Erythroblast (primary cell): ENCODE measurements around the gene CTNNA3.

Source experiments
- GATA1 ChIP-seq: IDR thresholded peaks from 2 replicates; pipeline ENCODE4 v1.6.1; 2011; ENCODE audit warnings: low read depth, mild to moderate bottlenecking, control low read depth, low read length, moderate library complexity
- POLR2A ChIP-seq: IDR thresholded peaks from 2 replicates; pipeline ENCODE4 v1.6.1; 2011; ENCODE audit warnings: mild to moderate bottlenecking, low read length

DNA sequence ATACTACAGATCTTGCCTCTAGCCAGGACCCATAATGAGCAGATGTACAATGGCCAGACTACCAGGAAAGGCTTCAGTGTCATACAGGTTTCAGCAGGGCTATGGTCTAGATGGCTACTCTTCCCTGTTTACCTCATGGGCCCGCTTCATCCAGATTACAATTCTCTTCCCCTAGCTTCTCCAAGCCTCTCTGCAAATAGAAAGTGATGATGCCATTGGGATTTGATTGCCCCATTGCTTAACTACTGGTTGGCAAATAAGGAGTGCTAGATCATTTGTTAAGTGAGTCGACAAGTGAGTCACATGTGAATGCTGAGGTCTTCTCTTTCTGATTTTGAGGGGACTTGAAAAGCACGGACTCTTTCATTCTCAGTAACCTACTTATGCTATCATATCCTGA lies 1131.7 kb downstream of the CTNNA3 start:
- TF ChIP-seq POLR2A (no peak), GATA1 (no peak)
